GM21825 (cell line): ENCODE measurements around the gene PLCB4.
"Not testable (repeated sequence)": the region's sequence is repeated elsewhere in the genome, so short reads cannot be mapped to it uniquely, and the experiment has no call there.

Source experiments
- ATAC-seq: cut with Tn5 transposase; IDR thresholded peaks from one replicate; pipeline ENCODE4 v1.9.1; 2021; ENCODE audit warnings: mild to moderate bottlenecking, moderate library complexity; ENCODE audit not compliant: unreplicated experiment

The PLCB4 gene

GRCh38 chr20:9068841-9069663 is at the start of gene PLCB4:
Gene PLCB4 (plus strand): TSS chr20:9069087. CDS start chr20:9307815, 238,728 bp downstream.
- no peak for ATAC-seq

- ATAC-seq = no peak
Observed at GRCh38 chr20:9019833-9020232, 49.1 kb upstream of the PLCB4 start.

- no peak for ATAC-seq
Observed at GRCh38 chr20:9021216-9021615, 47.7 kb upstream of the PLCB4 start.

- ATAC-seq = no peak
Observed at GRCh38 chr20:9021699-9022098, 47.2 kb upstream of the PLCB4 start.

DNA sequence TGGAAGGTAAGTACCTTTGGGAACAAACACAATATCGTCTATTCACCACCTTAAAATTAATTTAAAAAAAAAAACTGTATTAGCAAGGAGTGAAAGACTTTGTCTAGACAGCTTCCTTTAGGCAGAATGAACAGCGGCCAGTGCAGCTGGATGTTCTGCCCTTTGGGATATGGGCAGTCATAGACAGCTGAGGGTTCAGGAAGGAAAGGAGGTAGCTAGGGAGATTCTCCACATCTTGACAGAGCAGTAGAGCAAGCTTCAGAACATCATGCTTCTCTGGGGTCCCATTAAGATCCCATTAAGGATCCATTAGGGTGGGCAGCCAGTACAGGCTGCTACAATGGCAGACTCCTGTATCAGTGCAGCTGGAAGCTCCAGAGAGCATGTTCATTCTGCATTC is 46.5 kb upstream of the PLCB4 start:
- no peak for ATAC-seq

- ATAC-seq = no peak
Observed at GRCh38 chr20:9024606-9025005, 44.3 kb upstream of the PLCB4 start.

GRCh38 chr20:9025011-9025410 is 43.9 kb upstream of the PLCB4 start:
- ATAC-seq = no peak

- ATAC-seq = no peak
Observed at GRCh38 chr20:9025643-9026042, 43.2 kb upstream of the PLCB4 start.

- no peak for ATAC-seq
Observed at GRCh38 chr20:9027626-9028025, 41.3 kb upstream of the PLCB4 start.

GRCh38 chr20:9028419-9028818 is 40.5 kb upstream of the PLCB4 start:
- no peak for ATAC-seq

DNA sequence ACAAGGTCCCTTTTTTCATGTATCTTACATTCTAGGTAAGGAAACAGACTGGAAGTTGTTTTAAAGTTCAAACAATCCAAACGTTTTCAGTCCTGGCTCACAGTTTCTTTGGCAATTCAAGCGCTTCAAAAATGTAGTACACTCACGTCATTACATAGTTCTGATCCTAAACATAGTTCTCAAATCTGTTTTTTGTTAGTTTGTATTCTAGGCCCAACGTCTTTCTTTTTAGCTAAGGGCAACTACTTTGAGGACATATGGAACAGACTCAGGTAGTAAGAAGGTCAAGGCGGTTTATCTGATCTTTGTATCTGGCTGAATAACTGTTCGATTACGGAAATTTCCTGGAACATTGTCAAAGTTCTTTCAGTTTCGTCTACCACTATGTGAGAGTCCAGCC is 36.9 kb upstream of the PLCB4 start:
- ATAC-seq = no peak

GRCh38 chr20:9032758-9033157 is 36.1 kb upstream of the PLCB4 start:
- no peak for ATAC-seq

DNA sequence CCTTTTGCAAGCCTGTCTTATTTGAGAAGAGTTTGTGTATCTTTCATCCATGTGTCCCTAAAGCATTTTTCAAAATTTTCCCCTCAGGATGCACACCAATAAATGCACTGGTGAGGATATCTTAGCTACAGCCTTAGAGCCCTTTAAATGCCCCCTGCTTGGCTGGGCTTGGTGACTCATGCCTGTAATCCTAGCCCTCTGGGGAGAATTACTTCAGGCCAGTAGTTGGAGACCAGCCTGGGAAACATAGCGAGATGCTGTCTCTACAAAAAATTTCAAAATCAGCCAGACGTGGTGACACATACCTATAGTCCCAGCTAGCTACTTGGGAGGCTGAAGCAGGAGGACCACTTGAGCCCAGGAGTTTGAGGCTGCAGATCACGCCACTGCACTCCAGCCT is 33.8 kb upstream of the PLCB4 start:
- ATAC-seq = no peak

DNA sequence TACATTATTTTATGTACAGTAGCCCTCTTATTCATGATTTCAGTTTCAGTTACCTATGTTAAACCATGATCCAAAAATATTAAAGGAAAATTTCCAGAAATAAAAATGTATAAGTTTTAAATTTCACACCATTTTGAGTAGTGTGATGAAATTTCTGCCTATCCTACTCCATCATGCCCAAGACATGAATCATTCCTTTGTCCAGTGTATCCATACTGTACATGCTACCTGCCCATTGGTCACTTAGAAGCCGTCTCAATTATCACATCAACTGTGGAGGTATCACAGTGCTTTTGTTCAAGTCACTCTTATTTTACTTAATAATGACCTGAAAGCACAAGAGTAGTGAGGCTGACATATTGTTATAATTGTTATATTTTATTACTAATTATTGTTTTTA is 32.3 kb upstream of the PLCB4 start:
- ATAC-seq = no peak

DNA sequence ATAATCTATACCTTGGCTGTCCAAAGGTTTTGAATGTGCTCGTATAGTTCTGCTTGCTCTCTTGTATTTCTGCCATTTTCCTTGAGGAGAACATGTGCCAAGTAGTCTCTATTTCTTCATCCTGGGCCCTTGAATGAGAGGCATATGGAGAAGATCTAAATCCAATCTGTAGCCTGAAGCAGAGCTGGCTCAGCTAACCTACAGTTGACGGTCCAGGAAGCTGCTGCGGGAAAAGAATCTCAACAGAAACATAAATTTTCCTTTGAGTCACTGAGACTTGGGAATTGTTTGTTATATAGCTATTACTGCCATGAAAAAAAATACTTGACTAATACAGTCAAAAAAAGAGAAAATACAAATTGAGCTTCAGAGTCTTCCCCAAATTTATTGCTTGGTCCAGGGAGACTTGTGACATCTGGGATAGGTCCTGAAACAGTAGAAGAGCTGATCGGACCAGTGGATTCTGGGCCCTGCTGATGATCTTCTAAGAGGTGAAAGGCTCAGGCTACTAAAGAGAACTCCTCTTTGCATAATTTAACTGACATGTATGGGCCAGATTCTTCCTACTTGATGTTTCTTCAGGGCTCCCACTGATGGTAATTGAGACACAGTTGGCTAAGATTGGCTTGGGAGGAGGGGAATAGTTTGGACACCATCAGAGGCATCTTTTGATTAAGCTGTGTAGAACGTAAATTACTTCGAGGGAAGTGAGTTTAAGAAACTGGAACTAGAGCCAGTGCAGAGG is 29.9 kb upstream of the PLCB4 start:
- ATAC-seq = no peak

DNA sequence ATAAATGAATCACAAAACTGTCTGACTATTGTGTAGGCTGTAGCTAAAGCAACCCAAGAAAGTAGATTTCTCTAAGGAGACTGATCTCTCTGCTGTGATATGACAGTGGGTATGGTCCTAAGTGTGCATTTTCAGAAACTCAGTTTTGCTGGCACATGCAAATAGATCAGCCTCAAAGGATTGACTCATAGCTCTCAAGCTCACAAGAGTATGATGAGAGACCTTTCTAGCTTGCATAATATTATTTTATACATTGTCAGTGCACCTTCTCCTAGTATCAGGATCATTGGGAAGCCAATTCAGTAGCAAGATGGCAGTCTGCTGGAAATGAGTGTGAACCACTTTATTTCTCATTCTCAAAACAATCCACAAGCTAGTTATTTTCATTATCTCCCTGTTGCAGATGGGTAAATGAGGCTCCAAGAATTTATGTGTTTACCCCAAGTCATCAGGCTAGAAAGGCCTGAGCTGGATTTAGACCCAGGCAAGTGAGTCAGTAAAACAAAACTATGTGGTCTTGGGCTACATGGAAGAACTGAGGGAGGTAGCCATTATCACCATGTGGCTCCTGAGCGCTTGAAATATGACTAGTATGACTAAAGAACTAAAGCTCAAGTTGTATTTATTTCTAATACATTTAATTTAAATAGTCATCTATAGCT is 27.9 kb upstream of the PLCB4 start:
- ATAC-seq = no peak

- ATAC-seq = no peak
Observed at GRCh38 chr20:9043364-9043763, 25.5 kb upstream of the PLCB4 start.

- ATAC-seq = not testable (repeated sequence)
Observed at GRCh38 chr20:9047928-9048327, 21.0 kb upstream of the PLCB4 start.

DNA sequence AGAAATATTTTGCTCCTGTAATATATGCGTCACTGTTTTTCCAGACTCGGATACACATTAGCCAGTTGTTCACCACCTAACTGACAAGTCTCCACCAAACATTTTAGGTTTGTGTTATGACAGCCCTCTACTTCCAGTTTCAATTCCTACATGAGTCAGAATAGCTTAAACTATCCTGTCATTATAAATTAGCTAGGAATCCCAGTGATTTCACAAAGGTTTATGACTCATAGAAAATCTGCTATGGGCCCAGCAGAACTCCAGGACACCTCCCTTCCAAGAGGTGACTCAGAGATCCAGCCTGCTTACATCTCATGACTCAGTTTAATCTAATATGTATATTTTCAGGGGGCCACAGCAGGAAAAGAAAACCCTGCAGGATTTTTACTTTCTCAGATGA is 17.4 kb upstream of the PLCB4 start:
- no peak for ATAC-seq

DNA sequence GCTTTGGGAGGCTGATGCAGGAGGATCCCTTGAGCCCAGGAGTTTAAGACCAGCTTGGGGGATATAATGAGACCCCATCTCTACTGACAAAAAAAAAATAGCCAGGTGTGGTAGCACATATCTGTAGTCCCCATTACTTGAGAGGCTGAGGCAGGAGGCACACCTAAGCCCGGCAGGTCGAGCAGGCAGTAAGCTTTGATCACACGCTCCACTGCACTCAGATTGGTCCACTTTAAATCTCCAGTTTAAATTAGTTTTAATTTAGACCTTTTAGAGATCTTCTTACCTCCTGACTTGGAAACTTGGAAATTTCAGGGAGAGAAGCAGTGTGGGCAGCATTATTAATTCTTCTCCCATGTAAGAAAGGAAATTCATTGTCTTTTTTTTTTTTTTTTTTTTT is 16.8 kb upstream of the PLCB4 start:
- ATAC-seq = no peak

- no peak for ATAC-seq
Observed at GRCh38 chr20:9053108-9053507, 15.8 kb upstream of the PLCB4 start.

DNA sequence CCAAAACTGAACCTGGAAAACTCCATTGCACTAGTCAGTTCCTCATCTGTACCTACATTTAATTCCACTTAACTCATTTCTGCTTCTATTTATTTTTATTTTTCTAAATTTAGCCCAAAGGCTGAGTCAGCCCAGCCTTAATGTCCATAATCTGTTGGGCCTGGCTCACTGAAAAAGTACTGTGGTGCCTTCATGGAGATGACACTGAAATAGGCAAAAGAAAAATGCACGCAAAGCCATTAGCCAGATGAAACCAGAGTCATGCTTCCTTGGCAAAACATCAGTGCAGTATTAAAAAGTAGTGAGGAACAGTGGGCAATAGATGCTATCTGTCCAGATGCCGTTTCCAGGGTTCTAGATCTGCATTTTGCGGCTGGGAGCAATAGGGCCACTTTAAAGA is 14.7 kb upstream of the PLCB4 start:
- ATAC-seq = no peak
